HG02943 (cell line): ENCODE data around the gene SLC6A3.
"Not testable (repeated sequence)": the region's sequence is repeated elsewhere in the genome, so short reads cannot be mapped to it uniquely, and the experiment has no call there.

Experiments
- ATAC-seq: cut with Tn5 transposase; IDR thresholded peaks from one replicate; pipeline ENCODE4 v1.9.1; 2021; ENCODE audit warnings: mild to moderate bottlenecking, low read depth, moderate library complexity; ENCODE audit not compliant: unreplicated experiment

The SLC6A3 gene

DNA sequence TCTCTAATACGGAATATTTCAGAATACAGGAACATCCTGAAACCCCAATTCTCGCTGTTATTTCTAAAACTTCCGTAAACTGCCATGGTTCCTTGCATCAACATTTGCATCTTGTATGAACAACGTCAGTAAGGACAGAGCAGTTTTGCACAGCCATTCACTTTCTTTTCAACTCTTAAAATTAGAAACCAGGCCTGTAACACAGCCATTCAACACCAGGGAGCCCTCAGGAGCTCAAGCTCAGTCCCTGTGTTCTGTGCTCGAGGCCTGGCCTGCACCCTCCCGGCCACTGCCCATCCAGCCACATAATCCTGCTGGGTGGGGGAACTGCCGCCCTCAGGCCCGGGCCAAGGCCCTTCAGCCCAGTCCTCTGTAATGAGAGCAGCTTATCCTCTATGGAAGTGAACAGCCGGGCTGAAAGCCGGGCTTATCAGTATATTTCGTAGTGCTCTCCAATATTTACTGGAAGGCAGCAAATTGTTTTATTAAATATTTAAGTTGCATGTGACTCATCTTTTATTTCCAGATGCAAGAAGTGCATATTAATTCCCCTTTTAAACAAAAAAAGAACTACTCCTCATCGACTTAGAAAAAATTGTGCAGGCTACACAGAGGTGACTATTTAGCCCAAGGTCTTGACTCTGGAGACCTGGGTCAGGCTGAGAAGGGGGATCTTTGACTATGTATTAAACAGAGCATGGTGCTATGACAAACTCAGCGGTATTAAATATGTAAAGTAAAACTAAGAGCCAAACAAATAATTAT lies 33.2 kb upstream of the SLC6A3 start:
- no peak for ATAC-seq

- no peak for ATAC-seq
These were observed 32.1 kb upstream of the SLC6A3 start for GRCh38 chr5:1477341-1477740.

GRCh38 chr5:1476967-1477310 lies 31.7 kb upstream of the SLC6A3 start:
- no peak for ATAC-seq

- ATAC-seq = no peak
These were observed 31.1 kb upstream of the SLC6A3 start for GRCh38 chr5:1476181-1476966.

DNA sequence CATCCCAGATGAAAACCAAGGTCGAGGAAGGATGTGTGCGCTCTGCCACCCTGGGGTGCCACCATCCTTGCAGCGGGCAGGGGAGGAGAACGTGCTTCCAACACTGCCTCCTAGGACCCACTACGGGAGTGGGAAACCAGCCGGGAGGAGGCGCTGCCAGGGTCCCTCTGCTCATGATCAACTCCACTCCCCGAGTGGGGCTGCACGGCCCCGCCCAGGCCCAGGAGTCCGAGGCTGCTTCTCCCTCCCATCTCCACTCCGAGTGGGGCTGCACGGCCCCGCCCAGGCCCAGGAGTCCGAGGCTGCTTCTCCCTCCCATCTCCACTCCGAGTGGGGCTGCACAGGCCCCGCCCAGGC lies 30.3 kb upstream of the SLC6A3 start:
- ATAC-seq = not testable (repeated sequence)

- no peak for ATAC-seq
These were observed 29.8 kb upstream of the SLC6A3 start for GRCh38 chr5:1474866-1475543.

GRCh38 chr5:1474183-1474839 lies 29.1 kb upstream of the SLC6A3 start:
- no peak for ATAC-seq

DNA sequence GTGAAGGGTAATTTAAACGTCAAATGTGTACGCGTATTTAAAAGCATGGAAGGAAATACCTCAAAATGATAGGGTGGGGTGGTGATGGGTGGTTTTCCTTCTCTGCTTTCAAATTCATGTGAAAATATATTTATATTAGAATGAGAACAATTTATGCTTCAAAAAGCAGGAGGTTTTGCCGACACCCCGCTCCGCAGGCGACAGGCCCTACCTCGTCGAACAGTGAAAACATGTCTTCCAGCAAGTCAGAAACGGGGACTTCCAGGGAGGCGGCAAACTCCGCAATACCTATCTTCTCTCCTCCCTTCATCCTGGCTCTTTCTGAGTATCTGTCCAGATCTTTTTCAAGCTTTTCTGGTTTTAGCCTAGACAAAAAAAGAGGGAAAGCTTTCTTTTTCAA lies 28.5 kb upstream of the SLC6A3 start:
- ATAC-seq = no peak

- ATAC-seq = no peak
These were observed 27.9 kb upstream of the SLC6A3 start for GRCh38 chr5:1472964-1473628.

- no peak for ATAC-seq
These were observed 27.0 kb upstream of the SLC6A3 start for GRCh38 chr5:1471997-1472963.

DNA sequence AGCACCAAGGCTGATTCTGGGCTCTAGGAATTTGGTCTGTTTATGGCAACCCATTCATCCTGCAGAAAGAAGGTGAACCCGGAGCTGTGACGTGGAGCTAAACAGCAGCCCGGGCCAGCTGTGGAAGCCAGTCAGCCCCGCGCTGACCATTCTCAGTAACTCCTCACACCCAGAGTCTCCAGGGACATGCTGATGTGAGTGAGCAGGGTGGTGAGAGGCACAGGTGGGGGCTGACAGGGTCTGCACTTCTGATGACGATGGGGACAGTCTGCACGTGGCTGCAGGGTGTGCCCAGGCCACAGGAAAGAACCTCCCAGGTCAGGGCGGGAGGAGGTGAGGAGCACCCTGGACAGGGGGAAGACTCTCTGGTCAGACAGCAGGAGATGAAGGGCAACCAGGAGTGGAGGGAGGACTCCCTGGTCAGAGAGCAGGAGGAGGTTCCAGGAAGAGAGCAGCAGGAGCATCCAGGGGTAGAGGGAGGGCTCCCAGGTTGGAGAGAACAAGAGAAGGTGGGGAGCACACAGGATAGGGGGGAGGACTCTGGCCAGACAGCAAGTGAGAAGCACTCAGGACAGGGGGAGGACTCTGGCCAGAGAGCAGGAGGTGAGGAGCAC lies 26.1 kb upstream of the SLC6A3 start:
- no peak for ATAC-seq

DNA sequence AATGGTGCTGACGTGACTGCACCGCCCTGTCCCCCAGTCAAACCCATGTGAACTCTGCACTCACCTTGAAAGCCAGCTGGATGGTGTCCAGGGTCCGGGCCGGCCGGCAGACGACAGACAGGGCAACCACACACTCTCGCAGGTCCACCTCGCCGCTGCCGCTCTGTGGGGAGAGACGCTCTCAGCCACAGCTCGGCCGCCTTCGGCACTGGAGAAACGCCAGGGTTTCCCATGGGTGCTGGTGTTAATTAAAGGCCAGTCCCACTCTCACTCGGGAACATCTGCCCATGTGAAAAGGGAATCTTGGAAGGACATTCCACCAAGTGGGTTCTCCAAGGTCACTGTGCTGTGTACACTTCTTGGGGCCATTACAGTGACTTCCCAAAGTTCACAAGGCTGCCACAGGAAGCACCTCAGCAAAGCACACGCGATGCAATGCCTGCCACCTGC lies 25.5 kb upstream of the SLC6A3 start:
- ATAC-seq = no peak

- no peak for ATAC-seq
These were observed 23.6 kb upstream of the SLC6A3 start for GRCh38 chr5:1468629-1469527.

GRCh38 chr5:1468247-1468612 lies 23.0 kb upstream of the SLC6A3 start:
- no peak for ATAC-seq

GRCh38 chr5:1467341-1468246 lies 22.4 kb upstream of the SLC6A3 start:
- ATAC-seq = no peak

- ATAC-seq = no peak
These were observed 21.5 kb upstream of the SLC6A3 start for GRCh38 chr5:1466631-1467265.
